HuH-7 (cell line): Measurements from ENCODE around the gene SH3GL1.
A peak's percentile ranks its signal among the peaks of the same experiment; 100 is the strongest.

ENCODE experiments used
- DNase-seq: peaks from one replicate; pipeline ENCODE4 v3.0.0; 2011; ENCODE audit warnings: low spot score

SH3GL1 gene

DNA sequence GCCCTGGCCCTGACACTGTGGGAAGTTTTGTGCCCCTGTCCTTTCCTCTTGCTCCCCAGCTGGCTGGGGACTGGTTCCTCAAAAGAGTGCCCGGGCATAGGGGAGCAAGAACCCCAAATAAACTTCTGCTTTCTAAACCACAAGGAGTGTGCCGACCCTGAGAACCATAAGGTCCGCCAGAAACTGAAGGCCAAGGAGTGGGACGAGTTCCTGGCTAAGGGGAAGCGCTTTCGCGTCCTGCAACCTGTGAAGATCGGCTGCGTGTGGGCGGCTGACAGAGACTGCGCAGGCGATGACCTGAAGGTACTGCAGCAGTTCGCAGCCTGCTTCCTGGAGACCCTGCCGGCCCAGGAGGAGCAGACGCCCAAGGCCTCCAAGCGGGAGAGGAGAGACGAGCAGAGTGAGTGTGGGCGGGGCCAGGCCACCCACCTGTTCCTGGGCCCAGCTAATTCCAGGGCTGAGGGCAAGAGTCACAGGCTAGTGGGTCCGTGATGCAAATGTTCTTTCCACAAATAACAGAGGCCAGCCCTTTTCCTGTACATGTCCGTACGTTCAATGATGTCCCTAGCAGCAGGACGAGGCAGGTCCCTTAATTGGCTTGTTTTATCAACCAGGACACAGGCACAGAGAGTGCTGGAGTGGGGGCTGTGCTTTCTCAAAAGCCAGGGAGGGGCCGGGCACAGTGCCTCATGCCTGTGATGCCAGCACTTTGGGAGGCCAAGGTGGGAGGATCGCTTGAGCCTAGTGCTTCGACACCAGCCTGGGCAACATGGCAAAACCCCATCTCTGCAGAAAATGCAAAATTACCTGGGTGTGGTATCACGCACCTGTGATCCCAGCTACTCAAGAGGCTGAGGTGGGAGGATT is 31.7 kb upstream of the SH3GL1 start:
- no peak for DNase-seq

DNA sequence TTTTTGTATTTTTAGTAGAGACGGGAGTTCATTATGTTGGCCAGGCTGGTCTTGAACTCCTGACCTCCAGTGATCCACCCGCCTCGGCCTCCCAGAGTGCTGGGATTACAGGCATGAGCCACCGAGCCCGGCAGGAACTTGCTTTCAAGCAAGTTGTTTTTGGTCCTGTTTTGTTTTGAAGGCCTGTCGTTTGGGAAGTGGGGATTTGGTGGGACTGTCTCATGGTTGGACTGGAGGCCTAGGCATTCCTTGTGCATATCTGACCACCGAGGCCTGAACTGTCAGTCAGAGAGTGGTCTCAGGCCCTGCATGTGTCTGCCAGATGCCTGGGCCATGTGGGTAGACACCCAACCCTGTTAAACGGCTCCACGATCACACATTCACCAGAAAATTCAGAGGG is 30.9 kb upstream of the SH3GL1 start:
- no peak for DNase-seq

GRCh38 chr19:4430760-4431159 is 30.4 kb upstream of the SH3GL1 start:
- no peak for DNase-seq

GRCh38 chr19:4429771-4430171 is 29.4 kb upstream of the SH3GL1 start:
- DNase-seq: no peak

DNA sequence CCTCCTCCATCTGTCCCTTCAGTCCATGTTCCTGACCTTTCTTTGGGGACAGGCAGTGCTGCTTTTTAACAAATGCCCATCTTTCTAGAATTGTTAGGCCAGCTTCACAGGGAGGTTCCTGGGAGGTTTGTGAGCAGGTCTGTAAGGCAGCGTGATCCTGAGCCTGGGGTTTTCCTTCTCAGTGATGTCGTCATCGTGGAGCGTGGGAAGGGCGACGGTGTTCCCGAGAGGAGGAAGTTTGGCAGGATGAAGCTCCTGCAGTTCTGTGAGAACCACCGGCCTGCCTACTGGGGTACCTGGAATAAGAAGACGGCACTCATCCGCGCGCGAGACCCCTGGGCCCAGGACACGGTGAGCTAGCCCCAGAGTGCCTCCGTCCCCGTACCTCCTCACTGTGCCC is 28.9 kb upstream of the SH3GL1 start:
- DNase-seq: no peak

- DNase-seq: no peak
Measured at GRCh38 chr19:4428326-4428975, 28.1 kb upstream of the SH3GL1 start.

- DNase-seq: no peak
Measured at GRCh38 chr19:4425537-4425936, 25.2 kb upstream of the SH3GL1 start.

- no peak for DNase-seq
Measured at GRCh38 chr19:4423416-4424126, 23.2 kb upstream of the SH3GL1 start.

DNA sequence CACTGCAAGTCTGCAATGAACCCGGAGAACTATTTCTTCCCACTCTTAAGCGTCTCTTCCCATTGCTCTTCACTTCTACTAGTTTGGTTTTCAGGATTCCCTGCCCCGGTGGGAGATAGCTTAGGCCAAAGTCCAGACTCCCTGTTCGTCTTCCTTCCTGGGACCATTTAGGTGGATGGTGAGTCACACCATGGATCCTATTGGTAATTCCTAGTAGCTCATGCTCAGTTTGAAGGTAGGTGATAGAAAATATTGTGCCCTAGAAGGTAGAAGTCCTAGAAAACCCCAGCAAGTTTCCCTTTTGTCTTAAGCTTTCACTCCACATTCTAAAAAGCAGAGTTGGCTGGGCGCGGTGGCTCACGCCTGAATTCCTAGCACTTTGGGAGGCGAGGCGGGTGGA is 15.9 kb upstream of the SH3GL1 start:
- no peak for DNase-seq

DNA sequence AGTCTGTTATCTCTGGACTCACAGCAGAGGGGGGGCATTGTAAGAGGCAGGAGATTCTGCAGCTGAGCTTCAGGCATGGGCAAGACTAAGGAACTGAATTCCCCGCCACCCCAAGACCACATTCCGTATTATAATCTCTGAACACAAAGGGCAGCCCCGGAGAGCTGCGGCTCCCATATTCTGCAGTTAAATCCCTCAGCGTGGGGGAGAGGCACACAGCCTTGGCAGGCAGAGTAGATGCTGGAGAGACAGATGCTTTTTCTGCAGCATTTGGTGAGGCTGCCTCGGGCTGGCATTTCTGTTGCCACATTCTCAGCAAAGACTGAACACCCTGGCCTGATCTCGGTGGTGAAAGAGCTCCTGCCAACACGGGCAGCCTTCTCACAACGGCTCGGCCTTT is 15.0 kb upstream of the SH3GL1 start:
- no peak for DNase-seq

DNA sequence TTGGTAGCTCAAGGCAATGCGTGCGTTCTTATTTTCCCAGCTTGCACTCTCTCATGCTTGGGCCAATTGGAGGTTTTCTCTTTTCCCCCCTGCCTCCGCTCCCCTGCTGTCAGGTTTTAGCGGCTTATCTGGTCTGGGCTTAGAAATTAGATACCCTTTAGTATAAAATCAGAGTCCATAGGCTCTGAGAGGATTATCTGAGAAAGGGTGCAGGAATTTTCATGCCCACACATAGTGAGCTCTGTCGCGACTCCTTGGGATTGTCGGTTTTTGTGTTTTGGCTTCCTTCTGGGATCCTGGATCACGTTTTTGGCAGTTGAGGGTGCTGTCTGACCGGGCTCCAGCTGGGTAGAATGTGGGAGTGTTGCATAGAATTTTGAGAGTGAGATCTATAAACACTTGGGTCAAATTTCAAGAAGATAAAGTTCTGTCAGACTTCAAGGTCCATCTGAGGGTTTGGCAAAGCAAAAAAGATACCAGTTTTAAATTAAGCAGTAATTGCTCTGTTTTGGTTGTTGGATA is 14.5 kb upstream of the SH3GL1 start:
- DNase-seq: no peak

DNA sequence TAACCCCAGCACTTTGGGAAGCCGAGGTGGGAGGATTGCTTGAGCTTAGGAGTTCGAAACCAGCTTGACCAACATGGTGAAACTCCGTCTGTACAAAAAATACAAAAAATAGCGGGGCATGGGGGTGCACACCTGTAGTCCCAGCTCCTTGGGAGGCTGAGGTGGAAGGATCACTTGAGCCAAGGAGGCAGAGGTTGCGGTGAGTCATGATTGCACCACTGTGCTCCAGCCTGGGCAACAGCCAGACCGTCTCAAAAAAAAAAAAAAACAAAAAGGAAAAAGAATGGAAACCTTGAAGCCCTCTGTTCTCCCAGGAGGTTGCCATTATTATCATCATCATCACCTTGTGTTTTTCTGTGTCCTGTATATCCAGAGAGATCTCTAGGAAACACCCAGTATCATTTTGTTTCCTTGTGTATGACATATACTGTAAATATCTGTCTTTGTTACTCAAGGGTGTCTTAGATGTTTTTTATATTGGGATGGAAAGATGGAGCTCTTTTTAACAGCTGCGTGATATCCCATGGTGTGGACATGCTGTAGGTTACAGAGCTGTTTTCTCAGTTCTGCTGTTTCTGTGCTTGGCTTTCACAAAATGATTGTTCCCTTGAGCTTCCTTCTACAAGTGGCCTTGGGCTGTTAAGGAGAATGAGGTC is 13.9 kb upstream of the SH3GL1 start:
- no peak for DNase-seq

- no peak for DNase-seq
Measured at GRCh38 chr19:4413588-4413987, 13.2 kb upstream of the SH3GL1 start.

- DNase-seq: no peak
Measured at GRCh38 chr19:4409123-4409933, 9.0 kb upstream of the SH3GL1 start.

GRCh38 chr19:4406626-4407025 is 6.3 kb upstream of the SH3GL1 start:
- no peak for DNase-seq

GRCh38 chr19:4405977-4406376 is 5.6 kb upstream of the SH3GL1 start:
- DNase-seq: no peak

- no peak for DNase-seq
Measured at GRCh38 chr19:4403005-4403761, 2.8 kb upstream of the SH3GL1 start.

DNA sequence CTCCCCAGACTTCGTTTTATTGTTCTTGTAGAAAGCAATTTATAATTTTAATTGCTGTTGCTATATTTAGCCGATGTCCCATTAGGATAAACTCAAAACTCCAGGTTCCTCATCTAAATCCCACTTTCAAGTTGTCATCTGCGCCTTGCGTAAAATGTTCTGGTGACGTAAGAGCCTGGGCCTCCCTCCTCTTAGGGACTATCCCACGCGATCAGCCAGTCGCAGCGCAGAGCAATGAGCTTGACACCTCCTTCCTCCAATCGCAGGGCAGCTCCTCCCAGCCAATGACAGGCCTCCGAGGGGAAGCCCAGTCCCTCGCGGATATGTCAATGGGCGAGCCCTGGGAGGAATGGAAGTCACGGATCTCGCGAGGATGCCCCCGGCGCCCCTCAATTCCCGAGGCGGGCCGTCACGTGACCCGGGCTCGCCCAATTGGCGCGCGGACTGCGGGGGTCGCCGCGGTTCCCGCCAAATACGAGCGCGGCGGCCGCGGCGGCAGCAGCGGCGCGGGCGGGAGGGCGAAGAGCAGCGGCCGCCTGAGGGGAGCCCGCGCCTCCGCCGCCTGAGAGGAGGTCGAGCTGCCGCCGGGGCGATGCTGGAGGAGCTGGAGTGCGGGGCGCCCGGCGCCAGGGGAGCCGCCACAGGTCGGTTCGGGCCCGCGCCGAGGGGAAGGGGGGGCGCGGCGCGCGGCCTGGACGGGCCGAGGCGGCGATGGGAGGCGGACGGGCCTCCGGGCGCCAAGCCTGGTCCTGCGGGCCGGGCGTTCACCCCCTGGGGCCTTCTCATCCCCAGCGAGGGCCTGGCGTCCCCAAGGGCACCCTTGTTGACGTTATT is 2.0 kb upstream of the SH3GL1 start, which contains the start of gene CHAF1A:
Gene CHAF1A (plus strand): TSS at position 470 of the 834 bp plus-strand sequence. CDS start 123 bp downstream, at position 593.
- DNase-seq: peak; percentile 99

- no peak for DNase-seq
Measured at GRCh38 chr19:4401769-4402170, 1.4 kb upstream of the SH3GL1 start.

- no peak for DNase-seq
Measured at GRCh38 chr19:4399812-4400134, 574 bp downstream of the SH3GL1 start.
